GM12874 (cell line): ENCODE measurements around the gene ZNF490.

Experiments used
- TF ChIP-seq, protein P1 (sequence below): IDR thresholded peaks from 2 replicates; pipeline ENCODE4 v1.5.1; 2011; ENCODE audit warnings: low read depth, mild to moderate bottlenecking, control low read depth, low read length, moderate library complexity; ENCODE audit not compliant: insufficient read depth

Gene ZNF490

DNA sequence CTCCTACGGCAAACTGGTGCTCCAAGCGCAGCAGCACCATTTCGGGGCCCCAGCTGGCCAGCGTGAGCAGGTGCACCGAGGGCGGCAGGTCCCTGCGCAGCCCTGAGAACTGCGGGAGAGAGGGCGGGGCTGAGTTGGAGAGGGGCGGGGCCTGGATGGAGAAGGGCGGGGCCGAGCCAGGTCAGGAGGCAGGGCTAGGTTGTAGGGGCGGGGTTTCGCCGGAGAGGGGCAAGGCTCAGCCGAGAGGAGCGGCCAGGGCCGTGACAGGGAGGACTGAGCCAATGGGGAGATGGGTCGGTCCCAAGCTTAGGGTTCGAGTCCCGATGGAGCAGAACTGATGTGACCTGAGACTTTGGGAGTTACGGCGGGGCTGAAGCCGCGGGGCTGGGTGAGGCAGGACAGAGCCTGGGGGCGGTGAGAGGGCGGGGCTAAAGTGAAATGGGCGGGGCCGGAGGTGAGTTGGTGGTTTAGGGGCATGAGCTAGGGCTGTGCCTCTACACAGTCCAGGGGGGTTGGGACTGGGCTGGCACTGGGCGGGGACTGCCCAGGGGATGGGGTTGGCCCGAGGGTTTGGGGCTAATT is 37.0 kb upstream of the ZNF490 start:
- TF ChIP-seq, protein P1, sequence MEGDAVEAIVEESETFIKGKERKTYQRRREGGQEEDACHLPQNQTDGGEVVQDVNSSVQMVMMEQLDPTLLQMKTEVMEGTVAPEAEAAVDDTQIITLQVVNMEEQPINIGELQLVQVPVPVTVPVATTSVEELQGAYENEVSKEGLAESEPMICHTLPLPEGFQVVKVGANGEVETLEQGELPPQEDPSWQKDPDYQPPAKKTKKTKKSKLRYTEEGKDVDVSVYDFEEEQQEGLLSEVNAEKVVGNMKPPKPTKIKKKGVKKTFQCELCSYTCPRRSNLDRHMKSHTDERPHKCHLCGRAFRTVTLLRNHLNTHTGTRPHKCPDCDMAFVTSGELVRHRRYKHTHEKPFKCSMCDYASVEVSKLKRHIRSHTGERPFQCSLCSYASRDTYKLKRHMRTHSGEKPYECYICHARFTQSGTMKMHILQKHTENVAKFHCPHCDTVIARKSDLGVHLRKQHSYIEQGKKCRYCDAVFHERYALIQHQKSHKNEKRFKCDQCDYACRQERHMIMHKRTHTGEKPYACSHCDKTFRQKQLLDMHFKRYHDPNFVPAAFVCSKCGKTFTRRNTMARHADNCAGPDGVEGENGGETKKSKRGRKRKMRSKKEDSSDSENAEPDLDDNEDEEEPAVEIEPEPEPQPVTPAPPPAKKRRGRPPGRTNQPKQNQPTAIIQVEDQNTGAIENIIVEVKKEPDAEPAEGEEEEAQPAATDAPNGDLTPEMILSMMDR: no peak

DNA sequence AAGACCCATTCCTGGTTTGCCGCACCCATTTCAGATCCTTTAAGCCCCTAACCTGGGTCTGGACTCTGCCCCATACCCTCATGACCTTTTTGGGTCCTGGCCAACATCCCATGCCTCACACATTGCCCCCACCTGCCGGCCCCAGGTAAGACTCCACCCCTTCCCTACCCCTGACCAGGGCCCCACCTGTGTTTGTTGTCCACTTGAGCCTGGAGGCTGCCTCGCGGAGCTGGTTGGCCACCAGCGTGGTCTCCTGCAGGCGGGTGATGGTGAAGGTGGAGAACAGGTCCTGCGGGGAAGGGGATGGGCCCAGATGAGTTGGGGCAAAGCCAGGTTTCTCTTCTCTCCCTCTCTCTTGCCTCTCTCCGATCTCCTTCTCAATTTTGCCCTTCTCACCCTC is 36.4 kb upstream of the ZNF490 start:
- TF ChIP-seq, protein P1: no peak

DNA sequence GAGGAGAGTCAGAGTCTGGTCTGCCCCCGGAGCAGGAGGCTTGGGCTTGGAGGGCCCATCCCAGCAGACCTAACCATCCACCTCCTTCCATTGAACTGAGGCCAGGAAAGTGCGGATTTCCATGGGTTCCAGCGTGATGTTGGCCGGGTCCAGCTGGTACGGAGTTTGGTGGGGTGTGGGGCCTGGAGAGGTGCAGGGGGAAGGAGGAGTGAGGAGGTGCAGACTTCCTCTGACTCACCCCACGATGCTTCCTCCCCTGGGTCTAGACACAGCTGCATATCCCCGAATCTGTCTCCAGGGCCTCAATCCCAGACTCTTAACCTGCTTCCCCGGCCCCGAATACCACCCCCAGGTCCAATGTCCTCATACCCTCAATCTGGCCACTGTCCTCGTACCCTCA is 35.9 kb upstream of the ZNF490 start:
- TF ChIP-seq, protein P1: no peak

DNA sequence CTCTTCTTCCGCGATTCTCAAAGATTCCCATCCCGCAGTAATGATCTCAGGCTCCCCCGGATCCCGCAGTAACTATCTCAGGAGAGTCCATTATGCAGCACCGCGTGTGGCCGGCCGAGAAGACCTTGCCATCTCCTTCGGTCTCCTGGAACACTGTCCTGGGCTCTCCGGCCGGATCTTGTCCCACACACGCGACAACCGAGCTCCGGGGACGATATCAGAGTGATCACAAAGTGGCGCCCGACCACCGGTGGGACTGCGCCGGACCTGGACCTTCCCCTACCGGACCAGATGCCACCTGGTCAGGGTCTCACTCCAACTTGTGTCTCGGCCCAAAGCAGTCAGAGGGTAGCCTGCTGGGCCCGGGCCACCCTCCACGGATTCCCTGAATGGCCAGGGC is 31.9 kb upstream of the ZNF490 start:
- TF ChIP-seq, protein P1: no peak

DNA sequence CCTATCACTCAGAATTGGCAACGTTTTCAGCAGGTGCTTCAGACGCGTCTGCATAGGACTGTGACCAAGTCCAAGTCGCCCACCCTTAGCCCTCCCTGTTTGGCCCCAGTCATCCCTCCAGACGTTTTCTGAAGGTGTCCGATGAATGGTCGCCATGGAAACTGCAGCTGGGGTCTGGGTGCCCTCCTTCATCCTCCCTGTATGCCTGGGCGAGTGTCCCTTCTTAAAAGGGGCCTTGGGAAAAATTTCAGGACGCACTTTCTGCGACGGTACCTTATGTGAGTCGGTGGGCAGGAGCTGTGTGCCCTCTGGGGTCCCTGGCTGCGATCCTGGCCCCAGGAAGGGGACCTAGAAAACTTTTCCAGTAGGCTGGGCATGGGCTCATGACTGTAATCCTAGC is 30.8 kb upstream of the ZNF490 start:
- TF ChIP-seq, protein P1: no peak

DNA sequence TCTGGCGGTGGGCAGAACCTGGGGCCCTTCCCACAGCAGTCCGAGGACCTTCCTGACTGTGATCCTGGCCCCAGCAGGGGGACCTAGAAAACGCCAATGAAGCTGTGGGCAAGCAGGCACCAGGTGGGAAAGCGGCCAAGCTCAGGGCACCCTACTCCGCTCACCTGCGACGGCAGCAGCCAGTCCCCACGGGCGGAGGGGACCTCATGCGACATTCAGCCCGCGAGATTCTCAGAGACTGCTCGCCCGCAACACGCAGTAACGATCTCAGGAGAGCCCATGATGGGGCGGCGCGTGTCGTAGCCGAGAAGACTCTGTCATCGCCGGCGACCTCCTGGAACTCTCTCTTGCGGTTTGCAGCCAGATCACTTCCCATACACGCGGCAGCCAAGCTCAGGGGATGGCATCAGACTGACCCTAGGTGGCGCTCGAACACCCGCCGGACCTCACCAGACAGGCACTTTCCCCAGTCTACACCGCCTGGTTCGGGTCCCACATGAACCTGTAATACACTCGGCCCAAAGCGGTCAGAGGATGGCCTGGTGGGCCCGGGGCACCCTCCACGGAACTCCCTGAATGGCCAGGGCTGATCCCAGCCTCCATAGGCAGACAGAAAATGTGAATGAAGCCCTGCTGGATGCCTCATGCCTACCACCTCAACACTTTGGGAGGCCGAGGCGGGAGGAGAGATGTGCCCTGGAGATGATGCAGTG is 29.4 kb upstream of the ZNF490 start:
- TF ChIP-seq, protein P1: peak; percentile 90

DNA sequence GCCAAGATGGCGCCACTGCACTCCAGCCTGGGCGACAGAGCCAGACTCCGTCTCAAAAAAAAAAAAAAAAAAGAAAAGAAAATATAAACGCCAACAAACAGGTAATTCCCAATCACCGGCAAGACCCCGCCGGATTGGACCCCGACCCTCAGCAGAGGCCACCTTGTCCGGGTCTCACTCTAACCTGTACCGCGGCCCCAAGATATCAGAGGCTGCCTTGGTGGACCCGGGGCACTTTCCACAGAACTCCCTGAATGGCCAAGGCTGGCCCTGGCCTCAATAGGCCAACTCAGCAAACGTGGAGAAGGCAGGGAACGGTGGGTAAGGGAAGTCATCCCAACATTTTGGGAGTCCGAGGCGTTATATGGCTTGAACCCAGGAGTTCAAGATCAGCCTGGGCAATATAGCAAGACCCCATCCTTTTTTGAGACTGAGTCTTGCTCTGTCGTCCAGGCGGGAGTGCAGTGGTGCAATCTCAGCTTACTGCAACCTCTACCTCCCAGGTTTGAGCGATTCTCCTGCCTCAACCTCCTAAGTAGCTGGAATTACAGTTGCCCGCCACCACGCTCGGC is 28.1 kb upstream of the ZNF490 start:
- TF ChIP-seq, protein P1: no peak
